ENCODE results near the gene TSC22D3.

Gene TSC22D3

GRCh38 chrX:107760304-107761077 lies 15.1 kb downstream of the TSC22D3 start:
- no peak for DNase-seq (ENCODE audit: low read depth)

DNA sequence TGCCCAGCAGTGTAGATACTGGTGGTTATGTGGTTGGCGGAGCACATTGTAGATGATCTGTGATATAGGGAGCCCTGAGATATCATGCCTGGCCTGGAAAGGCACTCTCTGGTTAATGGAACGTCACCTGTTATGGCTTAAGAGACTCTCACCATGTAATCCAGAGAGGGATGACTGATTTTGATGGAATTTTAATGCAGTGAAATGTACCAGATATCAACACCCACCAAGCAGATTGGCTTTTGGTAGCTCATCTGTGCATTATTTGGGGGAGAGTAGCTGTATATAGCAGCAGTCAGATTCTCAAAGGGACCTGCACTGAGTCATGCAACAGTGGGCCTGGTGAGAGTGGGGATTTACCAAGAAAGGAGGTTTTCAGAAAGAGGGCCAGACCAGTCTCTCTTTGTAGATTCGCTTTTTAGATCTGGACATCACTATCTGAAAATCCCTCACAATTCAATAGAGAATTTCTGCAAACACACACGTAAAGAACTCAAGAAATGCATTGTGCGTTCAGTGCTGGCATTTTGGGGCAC lies 17.3 kb downstream of the TSC22D3 start:
- no peak for DNase-seq (ENCODE audit: low read depth)

- no peak for DNase-seq (ENCODE audit: low read depth)
These were observed 19.9 kb downstream of the TSC22D3 start for GRCh38 chrX:107755721-107756120.

- DNase-seq (ENCODE audit: low read depth): no peak
These were observed 22.4 kb downstream of the TSC22D3 start for GRCh38 chrX:107753187-107753586.

- no peak for DNase-seq (ENCODE audit: low read depth)
These were observed 22.9 kb downstream of the TSC22D3 start for GRCh38 chrX:107752714-107753113.

DNA sequence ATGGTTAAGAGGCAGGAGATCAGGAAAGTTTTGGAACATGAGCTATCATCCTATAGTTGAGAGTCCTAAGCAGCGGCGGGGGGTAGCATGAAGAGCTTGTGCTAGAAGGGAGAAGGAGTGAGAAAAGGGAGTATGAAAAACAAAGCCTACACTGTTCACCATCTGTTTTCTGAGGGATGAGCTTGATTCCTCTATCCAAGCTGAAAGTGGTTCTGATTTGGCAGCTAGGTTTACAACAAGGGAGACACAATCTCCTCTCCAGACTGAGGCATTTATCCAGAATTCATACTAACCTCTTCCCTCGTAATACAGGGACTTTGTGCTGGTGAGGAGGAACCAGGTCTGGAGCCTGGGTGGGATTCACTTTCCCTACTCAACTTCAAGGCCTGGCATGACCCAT lies 23.5 kb downstream of the TSC22D3 start:
- no peak for DNase-seq (ENCODE audit: low read depth)

DNA sequence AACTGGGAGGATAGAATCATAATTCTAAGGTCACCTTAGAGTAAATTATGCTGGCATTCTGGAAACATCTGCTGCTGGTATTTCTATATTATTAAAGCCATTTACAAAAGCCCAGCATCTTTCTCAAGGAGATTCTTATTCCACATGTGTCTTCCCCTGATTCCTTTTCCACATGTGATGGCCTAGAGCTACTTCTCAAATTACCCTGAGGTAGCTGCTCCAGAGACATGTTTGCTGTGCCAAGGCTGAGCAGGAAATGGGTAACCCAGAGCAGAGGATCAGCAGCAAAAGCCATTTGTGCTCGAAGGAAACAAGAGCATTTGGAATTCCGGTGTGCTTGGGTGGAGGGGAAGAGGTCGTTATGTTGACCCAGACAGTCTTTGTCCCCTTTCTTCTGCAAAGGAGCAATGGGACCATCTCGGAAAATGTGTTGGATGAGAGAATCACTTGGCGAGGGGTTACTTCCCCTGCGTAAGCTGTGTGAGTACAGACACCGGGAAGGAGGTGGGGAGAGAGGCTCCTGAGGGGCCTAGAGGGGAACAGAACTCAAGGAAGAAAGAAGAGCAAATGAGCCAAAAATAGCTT lies 24.6 kb downstream of the TSC22D3 start:
- no peak for DNase-seq (ENCODE audit: low read depth)

DNA sequence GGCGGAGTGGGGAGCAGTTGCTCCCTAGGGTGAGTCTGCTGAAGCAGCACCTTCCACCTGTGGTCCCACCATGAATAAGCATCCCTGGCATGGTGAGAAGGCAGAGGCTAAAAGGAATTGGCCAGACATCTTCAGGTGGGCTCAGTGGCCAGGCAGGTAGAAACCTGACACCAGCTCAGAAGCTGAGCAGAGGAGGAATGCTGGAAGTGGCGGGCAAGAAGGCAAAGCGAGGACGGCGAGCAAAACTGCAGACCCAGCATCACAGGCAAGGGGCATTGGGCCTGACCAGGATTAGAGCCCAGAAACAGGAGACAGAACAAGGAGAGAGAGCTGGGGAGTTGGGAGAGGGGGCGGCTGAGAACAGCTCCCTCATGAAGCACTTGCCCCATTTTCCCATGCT lies 25.3 kb downstream of the TSC22D3 start:
- no peak for DNase-seq (ENCODE audit: low read depth)

DNA sequence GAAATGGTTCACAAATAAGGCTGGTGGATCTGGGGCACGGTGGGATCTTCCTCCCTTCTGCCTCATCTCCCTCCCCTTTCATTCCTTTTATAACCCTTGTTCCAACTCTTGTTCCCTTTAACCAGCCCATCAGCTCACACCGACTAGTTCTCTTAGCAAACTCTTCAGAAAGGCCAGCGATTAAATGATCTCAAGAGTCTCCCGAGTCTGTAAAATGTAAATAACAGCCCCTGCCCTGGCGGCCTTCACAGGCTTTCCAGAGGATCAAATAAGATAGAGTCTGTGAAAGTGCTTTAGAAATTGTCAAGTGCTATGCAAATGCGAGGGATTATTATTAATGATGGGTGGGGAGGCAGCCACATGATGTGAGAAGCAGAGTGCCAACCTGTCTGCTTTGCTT lies 27.1 kb downstream of the TSC22D3 start:
- DNase-seq (ENCODE audit: low read depth): no peak

DNA sequence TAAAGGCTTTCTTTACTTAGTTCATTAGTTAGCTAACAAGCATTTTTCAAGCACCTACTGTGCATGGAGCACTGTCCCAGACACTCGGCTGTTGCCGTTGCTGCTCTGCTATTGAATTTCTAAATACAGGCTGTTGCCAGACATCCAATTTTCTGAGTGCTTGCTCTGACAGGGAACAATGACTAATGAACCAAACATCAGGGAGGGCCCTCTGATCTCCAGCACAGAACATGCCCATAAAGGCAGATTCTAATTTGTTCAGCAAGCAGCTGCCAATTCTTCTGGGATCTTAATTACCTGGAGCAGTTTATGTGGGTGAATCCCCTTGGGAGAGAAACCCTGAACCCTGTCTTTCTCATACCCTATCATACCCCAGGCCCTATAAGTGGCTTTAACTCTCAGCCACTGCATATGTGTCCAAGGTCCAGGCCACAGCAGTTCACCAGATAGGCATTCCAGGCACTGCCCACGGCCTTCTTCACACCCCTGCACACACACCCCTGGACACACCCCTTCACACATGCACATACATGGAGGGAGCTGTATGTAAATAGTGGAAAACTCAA lies 27.9 kb downstream of the TSC22D3 start:
- no peak for DNase-seq (ENCODE audit: low read depth)

DNA sequence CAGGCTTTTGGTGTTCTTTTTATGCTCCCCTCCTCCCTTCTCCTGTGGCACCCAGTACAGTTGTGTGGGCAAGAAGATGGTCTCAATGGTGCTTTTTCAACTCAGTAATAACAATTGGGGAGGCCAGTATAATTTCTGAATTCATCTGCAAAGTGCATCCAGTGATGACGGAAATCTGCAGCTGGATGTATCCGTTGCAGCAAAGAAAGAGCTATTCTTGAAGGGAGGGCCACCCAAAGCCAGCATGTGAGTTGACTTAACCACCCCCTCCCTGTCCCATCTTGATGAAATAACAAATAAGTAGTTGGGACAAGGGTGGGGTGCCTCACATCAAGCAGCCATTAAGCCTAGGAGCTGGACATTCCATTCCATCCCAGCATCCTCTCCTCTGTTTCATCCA lies 30.7 kb downstream of the TSC22D3 start:
- DNase-seq (ENCODE audit: low read depth): no peak

DNA sequence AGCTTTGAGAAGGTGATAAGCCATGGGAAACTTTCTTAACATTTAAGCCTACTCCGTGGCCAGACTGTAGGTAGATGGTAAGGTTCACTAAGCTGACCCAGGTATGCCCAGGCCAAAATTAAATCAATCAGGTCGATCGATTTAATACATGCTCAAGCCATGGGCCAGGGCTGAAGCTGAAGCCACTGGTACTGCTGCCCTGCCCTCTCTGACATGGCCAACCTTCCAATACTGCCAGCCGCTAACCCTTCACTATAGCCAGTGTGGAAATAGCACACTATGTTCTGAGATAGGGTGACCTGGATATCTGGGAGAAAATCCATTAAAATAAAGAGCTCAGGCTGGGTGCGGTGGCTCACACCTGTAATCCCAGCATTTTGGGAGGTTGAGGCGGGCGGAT lies 31.6 kb downstream of the TSC22D3 start:
- DNase-seq (ENCODE audit: low read depth): no peak

DNA sequence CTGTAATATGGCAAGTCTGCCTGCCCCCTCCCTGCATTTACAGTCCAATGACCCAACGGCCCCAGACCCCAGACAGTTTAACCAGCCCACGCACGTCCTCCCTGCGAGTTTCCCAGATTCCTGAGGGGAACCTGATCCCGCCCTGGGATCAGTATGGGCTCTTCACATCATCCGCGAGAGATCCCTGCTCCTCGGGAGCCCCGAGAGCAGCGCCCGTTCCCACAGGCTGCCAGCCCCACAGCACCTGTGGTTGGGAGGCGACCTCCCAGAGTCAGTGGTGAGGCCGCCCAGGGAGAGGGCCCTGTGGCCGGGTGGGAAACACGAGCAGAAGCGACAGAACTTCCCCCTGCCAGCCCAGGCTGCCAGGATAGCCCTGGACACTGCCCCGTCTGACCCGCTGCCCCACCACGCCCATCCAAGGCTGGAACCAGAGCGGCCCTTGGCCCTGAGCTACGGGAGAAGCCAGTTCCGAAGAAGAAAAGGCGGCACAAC lies 32.8 kb downstream of the TSC22D3 start:
- DNase-seq (ENCODE audit: low read depth): no peak

DNA sequence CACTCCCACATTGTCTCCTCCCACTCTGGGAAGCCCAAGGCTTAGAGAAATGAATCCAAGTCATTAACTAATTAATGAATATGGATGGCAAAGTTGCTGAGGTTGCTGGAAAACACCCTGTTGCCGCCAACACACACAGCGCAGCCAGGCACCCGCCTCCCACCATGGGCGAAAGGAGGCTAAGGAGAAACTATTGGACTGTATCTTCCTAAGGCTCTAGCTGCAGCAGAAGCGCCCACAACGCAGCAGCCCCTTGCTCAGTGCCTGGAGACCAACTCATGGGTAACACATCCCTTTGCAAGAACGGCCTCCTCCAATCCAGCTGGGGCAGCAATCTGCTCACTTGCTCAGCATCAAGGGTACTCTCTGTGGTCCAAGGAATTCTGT lies 34.2 kb downstream of the TSC22D3 start:
- DNase-seq (ENCODE audit: low read depth): no peak

DNA sequence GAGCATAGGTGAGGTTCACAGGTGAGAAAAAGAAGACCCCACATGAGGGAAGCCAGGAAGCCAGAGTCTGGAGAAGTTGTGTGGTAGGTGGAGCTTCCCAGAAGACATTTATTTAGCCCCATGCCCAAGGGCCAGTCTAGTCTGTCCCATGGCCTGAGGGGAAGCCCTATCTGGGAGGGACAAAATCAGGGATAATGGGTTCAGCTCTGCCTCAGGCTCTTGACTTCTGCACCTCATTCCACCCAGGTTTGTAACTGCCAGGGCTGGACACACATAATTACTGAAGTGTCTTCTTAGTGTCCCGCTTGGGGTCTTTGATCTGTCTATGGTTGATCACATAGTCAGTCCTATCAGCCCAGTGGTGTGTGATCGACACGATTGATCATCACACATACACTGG lies 36.0 kb downstream of the TSC22D3 start:
- no peak for DNase-seq (ENCODE audit: low read depth)

- no peak for DNase-seq (ENCODE audit: low read depth)
These were observed 36.8 kb downstream of the TSC22D3 start for GRCh38 chrX:107738768-107739167.

DNA sequence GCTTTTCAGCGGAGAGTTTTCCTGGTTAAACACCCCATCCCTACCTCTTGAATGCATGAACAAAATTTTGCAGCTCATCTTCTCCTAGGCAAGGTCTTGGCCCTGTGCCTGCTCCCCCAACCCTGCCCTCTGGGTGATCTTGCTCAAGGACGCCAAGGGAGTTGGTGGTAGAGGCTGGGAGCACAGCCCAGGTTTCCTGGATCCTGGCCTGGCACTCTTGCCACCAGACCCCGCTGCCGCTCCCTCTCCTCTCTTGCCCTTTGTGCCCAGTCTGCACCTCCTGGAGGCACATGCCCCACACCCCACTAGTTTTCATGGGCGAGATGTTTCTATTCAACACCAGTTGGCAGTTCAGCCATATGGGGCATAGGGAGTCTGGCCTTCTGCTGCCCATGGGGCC lies 37.3 kb downstream of the TSC22D3 start:
- DNase-seq (ENCODE audit: low read depth): no peak

DNA sequence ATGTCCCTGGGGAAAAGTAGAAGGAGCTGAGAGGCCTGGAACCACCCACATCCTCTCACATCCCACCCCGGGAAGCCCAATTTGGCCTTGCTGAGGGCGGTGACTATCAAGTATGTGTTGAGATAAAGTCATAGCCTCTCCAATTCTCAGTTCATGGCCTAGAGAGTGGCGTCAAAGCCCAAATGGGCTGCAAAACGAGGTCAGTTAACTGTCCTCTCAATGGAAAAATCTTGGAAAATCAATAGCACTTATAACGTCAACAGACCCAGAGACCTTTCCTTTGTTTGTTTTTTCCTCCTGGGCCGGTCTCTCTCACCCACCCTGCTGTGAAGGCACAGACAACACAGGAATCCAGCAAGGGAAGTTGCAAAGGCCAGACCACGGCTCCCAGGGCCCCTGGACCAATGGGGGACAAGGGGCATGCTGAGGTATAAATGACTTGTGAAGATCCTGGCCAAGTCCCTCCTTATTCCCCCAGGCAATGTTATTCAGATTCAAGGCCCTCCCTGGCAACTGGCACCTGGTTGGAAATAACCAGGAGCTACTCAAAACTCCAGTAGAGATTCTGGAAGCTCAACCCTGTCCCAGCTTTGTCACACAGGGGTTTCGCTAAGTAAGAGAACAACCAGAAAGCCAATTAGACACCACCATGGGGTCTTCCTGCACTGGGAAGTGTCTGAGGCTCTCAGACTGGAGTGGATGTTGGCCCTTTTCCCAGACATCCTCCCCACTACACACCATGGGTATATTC lies 38.6 kb downstream of the TSC22D3 start:
- no peak for DNase-seq (ENCODE audit: low read depth)

DNA sequence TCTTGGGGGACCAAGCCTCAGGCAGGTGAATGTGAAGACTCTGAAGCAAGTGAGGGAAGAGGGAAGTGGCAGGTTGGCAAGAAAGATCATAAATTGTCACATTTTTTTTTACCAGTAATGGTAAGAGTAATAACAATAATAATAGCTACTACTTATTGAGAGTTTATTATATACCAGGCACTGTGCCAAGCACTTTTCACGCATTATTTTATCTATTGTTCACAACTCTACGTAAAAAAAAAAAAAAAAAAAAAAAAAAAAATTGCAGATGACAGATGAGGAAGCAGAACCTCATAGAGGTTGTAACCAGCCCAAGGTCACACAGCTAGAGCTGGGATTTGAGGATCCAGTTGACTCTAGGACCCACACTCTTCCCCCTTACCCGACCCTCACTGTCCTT lies 40.9 kb downstream of the TSC22D3 start:
- DNase-seq (ENCODE audit: low read depth): no peak

DNA sequence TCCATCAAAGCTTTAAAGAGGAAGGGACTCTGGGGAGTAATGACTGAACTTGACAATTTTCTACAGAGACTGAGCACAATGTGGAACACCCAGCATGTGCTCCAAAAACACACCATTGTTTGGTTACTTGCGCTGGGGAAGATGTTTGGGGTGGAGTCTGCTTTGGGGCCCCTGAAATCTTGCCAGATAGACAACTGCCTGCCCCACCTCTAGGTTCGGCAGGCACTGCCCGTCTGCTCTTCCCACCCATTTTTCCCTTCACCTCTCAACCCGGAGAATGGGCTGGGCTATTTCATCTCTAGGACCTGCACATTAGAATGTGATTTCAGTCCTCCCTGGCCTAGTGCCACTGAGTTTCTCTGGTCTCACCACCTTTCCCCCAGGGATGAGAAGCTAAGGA lies 41.9 kb downstream of the TSC22D3 start:
- no peak for DNase-seq (ENCODE audit: low read depth)

GRCh38 chrX:107731831-107732502 lies 43.6 kb downstream of the TSC22D3 start:
- no peak for DNase-seq (ENCODE audit: low read depth)
